Transverse colon (tissue), 4 donors: ENCODE results near the gene USP5.
"Not testable (repeated sequence)": the region's sequence is repeated elsewhere in the genome, so short reads cannot be mapped to it uniquely, and the experiment has no call there.

Experiments used
- EP300 ChIP-seq: sonication (generic); formaldehyde crosslinking; IDR thresholded peaks from one replicate; pipeline ENCODE4 v1.6.1; 2017; ENCODE audit warnings: antibody characterized with exemption, low read depth
- POLR2A ChIP-seq: fragments of 450-650 bp; IDR thresholded peaks from one replicate; pipeline ENCODE4 v1.6.1; 2016; ENCODE audit warnings: antibody characterized with exemption, mild to moderate bottlenecking, moderate library complexity
- POLR2AphosphoS5 ChIP-seq, 3 donors: sonication (generic); formaldehyde crosslinking; IDR thresholded peaks; one replicate each; pipeline ENCODE4 v1.6.1; 2016; ENCODE audit warnings: antibody characterized with exemption in 3 of 3
- TF ChIP-seq, protein P1 (sequence below), 5 experiments: fragments of 200-600 bp in 3 of 5; fragments of 450-650 bp in 2 of 5; sonication (generic) in 3 of 5; IDR thresholded peaks; 1 replicate in 2 of 5; 2 replicates in 3 of 5; pipeline ENCODE4 v1.5.1; 2016 to 2017; ENCODE audit warnings: antibody characterized with exemption in 5 of 5, inconsistent platforms in 3 of 5, mild to moderate bottlenecking in 2 of 5, moderate library complexity in 1 of 5

DNA sequence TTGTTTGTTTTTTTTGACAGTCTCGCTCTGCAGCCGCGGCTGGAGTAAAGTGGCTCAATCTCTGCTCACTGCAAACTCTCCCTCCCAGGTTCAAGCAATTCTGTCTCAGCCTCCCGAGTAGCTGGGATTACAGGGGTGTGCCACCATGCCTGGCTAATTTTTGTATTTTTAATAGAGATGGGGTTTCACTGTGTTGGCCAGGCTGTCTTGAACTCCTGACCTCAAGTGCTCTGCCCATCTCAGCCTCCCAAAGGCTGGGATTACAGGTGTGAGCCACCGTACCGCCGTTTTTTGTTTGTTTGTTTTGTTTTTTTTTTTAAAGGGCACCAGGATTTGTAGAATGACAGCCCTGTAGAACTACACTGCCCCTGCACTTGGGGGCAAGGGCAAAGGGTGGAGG, 36.8 kb downstream of the USP5 start:
- TF ChIP-seq, protein P1, sequence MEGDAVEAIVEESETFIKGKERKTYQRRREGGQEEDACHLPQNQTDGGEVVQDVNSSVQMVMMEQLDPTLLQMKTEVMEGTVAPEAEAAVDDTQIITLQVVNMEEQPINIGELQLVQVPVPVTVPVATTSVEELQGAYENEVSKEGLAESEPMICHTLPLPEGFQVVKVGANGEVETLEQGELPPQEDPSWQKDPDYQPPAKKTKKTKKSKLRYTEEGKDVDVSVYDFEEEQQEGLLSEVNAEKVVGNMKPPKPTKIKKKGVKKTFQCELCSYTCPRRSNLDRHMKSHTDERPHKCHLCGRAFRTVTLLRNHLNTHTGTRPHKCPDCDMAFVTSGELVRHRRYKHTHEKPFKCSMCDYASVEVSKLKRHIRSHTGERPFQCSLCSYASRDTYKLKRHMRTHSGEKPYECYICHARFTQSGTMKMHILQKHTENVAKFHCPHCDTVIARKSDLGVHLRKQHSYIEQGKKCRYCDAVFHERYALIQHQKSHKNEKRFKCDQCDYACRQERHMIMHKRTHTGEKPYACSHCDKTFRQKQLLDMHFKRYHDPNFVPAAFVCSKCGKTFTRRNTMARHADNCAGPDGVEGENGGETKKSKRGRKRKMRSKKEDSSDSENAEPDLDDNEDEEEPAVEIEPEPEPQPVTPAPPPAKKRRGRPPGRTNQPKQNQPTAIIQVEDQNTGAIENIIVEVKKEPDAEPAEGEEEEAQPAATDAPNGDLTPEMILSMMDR (IDR thresholded peaks at IDR 0.05): not testable (repeated sequence)
- TF ChIP-seq POLR2AphosphoS5 (IDR thresholded peaks at IDR 0.05); POLR2A; EP300: not testable (repeated sequence)
